ENCODE data around the gene SUMO1. TPM values are rescaled to one million over a fixed set of nuclear protein-coding genes. Genes with fewer than 3 reads are reported as not detected.
"Not testable (repeated sequence)": the region's sequence is repeated elsewhere in the genome, so short reads cannot be mapped to it uniquely, and the experiment has no call there.

The SUMO1 gene
- total RNA-seq, result 100 to 1,000 TPM; 132 to 164 TPM

DNA sequence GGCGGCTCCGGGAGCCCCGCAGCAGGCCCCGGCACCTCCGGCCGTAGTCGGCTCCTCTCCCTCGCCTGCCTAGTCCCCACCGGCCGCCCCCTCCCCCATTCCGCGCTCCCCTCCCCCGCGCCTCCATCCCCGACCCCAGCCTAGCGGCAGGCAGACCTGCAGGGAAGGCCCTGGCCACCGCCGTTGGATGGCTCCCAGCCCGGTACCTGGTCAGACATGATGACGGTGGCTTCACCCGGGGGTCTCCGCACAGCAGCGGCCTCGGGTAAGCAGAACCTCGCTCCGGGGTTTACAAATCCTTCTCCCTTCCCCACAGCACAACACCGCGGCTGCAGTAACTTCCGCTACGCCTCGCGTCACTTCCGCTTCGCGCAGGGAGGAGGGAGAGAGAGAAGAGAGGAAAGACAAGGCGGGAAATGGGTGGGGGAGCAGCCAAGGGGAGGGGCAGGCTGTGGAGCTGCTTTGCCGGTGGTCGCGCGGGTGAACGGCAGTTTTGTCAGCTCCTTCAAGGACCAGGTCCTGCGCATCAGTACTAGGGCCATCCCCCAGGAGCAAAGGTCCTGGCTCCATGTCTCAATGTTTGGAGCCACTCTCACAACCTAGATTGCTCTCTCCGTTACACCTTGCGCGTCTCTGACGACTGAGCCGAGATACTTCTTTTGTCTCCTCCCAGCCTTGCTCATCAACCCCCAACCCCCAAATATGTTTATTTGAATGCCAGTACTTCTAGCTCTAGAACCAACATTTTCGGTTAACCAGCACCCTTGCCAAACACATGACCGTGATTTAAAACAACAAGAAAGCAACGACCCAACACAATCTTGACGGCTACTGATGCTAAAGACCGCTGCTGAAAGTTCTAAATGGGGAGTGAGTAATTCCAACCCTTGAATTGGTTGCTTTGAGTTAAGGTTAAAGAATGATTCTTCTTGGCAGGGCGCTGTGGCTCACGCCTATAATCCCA, at the start of gene SUMO1:
Gene SUMO1 (minus strand): TSS at position 364 of the 964 bp plus-strand sequence. CDS start 146 bp downstream, at position 218.
- Mint-ChIP-seq H3K9me3 (ENCODE audit: low read depth) (no peaks in the 10 kb centered on the region), H3K4me1 (peaks cover 28% of the 10 kb centered on the region), H3K4me3 (peak within 1 kb of the TSS; percentile 98), H3K27ac (peak within 1 kb of the TSS; percentile 97), H3K36me3 (ENCODE audit: low read depth) (peaks cover 8% of the 10 kb centered on the region), H3K27me3 (no peaks in the 10 kb centered on the region)
- ATAC-seq (peak; percentile 93), DNase-seq (peak; percentile 95)
- ChIA-PET POLR2A (interaction anchor here (0.9 to 2.5 kb wide), 4 partner anchors 26 to 30 kb away, joined by 3 to 8 read pairs (median 4); no protein-coding TSS in a partner anchor), CTCF (interaction anchor here (0.9 to 1.0 kb wide), 3 partner anchors 9 to 34 kb away, joined by 3 to 4 read pairs (median 3); no protein-coding TSS in a partner anchor)
- intact Hi-C loops (cut with DNase I, micrococcal nuclease), result loop anchor here (1.0 to 5.0 kb wide), 7 partner anchors 27 to 776 kb away; partner anchors contain the start of genes NOP58 (in 2 of the 2), BMPR2 (in 1 of the 2), ICA1L (in 1 of the 2) and NBEAL1 (in 1 of the 2)

DNA sequence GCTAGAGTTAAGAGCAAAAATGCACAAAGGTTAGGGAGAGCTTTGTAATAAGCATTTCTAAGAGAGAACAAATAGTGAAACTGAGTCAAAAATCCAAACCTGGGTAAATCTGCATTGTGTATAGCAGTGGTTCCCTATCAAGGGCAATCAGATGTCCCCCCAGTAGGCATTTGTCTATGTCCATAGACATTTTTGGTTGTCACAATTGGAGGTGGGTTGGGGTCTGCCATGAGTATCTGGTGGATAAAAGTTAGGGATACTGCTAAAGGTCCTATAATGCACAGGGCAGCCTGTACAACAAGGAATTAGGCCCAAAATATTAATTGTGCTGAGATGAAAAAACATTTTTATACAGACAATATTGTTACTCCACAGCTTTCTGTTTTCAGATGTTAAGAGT, 48.2 kb upstream of the SUMO1 start:
- DNase-seq, result no peak
- Mint-ChIP-seq H3K4me1 (peaks cover 3% of the 10 kb centered on the region), H3K4me3 (no peak overlapping the region), H3K27me3 (no peaks in the 10 kb centered on the region), H3K9me3 (ENCODE audit: low read depth) (no peaks in the 10 kb centered on the region), H3K36me3 (ENCODE audit: low read depth) (peaks cover 69% of the 10 kb centered on the region), H3K27ac (no peak overlapping the region)
- CTCF ChIA-PET, result interaction anchor here (0.5 to 2.4 kb wide), 4 partner anchors 9 to 358 kb away, joined by 3 to 11 read pairs (median 4); no protein-coding TSS in a partner anchor
- intact Hi-C loops (cut with DNase I, micrococcal nuclease), result no loop called here
- ATAC-seq, result no peak
- POLR2A ChIA-PET, result interaction anchor here (1.1 to 1.4 kb wide), 2 partner anchors 8 to 13 kb away, joined by 3 read pairs; no protein-coding TSS in a partner anchor

DNA sequence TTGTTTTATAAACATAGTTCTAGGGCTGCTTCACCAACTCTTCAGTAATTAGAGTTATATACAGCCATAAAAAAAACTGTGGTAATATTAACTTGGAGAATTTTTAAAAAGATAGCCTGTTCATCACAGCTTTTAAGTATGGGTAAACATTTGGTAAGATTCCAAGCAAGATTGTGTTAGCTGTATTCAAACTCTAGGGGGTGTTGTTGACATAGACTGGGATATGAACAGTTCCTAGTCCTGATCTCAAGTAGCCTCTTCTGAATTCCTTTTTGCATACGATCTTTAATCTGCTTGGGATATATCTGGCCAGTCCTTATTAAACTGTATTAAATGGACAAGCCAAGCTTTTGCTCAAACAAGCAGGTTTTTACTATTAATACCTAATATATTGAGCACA, 40.5 kb upstream of the SUMO1 start:
- peak overlapping the region; percentile 84 for H3K27ac Mint-ChIP-seq

DNA sequence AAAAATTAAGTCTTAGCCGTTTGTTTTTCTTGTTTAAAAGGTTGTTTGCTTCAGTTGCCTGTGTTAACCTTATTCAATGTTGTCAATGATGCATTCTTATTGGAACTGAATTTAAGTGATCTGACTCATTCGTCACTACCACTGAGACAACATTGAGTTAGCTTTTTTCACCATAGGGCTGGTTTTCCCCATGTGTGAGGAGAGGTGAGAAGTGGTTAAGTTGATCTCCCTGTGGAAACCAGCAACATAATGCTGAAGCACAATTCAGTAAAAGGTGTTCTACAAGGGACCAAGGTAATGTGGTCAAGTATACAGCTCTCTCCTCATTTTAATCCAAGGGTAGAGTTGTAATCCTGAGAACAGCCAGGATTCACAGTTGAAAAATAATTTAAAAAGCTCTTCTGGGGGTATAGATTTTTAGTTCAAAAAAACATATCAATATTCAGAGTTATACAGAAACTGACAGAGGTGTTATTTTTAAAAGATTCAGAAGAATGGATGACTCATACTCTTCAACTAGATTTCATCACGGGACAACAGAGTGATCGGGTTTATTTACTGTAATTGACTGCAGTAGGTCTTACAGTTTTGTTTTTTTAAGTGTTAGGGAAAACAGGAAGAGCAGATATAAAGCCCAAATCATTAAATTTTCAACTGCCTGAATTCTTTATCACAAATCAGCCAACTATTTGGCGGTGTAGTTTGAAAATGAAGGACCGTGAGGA, 39.8 kb upstream of the SUMO1 start:
- DNase-seq, result peak; percentile 44
- Mint-ChIP-seq H3K4me1 (peaks cover 52% of the 10 kb centered on the region), H3K27me3 (no peaks in the 10 kb centered on the region), H3K4me3 (peak overlapping the region; percentile 24), H3K27ac (peak overlapping the region; percentile 84), H3K36me3 (ENCODE audit: low read depth) (peaks cover 63% of the 10 kb centered on the region), H3K9me3 (ENCODE audit: low read depth) (no peaks in the 10 kb centered on the region)
- ATAC-seq, result peak; percentile 77
- intact Hi-C loops (cut with DNase I, micrococcal nuclease), result loop anchor here (1.0 to 10.0 kb wide), 8 partner anchors 13 to 1657 kb away; partner anchors contain the start of genes SUMO1 (in 2 of the 2), CTLA4 (in 1 of the 2), FAM117B (in 1 of the 2) and ICOS (in 1 of the 2)
- POLR2A ChIA-PET, result interaction anchor here (0.5 to 5.1 kb wide), 8 partner anchors 10 to 49 kb away, joined by 3 to 80 read pairs (median 6); partner anchors contain the start of gene NOP58
- CTCF ChIA-PET, result interaction anchor here (0.5 to 2.5 kb wide), 7 partner anchors 8 to 1447 kb away, joined by 3 to 18 read pairs (median 4); no protein-coding TSS in a partner anchor

More for the DNA sequence above, 40.5 kb upstream of the SUMO1 start:
- Mint-ChIP-seq H3K4me1 (peaks cover 46% of the 10 kb centered on the region), H3K9me3 (ENCODE audit: low read depth) (no peaks in the 10 kb centered on the region), H3K36me3 (ENCODE audit: low read depth) (peaks cover 64% of the 10 kb centered on the region), H3K4me3 (no peak overlapping the region), H3K27me3 (no peaks in the 10 kb centered on the region)
- intact Hi-C loops (cut with DNase I, micrococcal nuclease), result loop anchor here (1.0 to 10.0 kb wide), 8 partner anchors 14 to 1656 kb away; partner anchors contain the start of genes SUMO1 (in 2 of the 2), CTLA4 (in 1 of the 2), FAM117B (in 1 of the 2) and ICOS (in 1 of the 2)
- ATAC-seq (no peak), DNase-seq (no peak)
- POLR2A ChIA-PET, result interaction anchor here (0.7 to 5.1 kb wide), 2 partner anchors 11 to 253 kb away, joined by 4 to 80 read pairs; partner anchors contain the start of gene NOP58
- CTCF ChIA-PET, result interaction anchor here (0.8 to 2.5 kb wide), 6 partner anchors 9 to 32 kb away, joined by 3 to 18 read pairs (median 4); no protein-coding TSS in a partner anchor

DNA sequence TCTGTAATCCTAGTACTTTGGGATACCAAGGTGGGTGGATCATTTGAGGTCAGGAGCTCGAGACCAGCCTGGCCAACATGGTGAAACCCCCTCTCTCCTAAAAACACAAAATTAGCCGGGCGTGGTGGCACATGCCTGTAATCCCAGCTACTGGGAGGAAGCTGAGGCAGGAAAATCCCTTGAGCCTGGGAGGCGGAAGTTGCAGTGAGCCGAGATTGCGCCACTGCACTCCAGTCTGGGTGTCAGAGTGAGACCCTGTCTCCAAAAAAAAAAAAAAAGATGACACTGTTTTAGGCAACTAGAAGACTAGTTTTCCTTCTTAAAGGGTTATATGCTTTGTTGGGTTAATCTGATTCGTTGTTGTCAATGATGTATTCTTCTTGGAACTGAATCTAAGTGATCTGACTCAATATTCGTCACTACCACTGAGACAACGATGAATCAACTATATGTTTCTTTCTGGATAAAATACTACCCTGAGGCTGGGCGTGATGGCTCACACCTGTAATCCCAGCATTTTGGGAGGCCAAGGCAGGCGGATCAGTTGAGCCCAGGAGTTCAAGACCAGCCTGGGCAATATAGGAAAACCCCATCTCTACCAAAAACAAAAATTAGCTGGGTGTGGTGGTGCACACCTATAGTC, 37.8 kb upstream of the SUMO1 start:
- Mint-ChIP-seq H3K27ac (peak overlapping the region; percentile 84), H3K4me3 (peak overlapping the region; percentile 48), H3K36me3 (ENCODE audit: low read depth) (peaks cover 59% of the 10 kb centered on the region), H3K4me1 (peaks cover 64% of the 10 kb centered on the region)
- DNase-seq (peak; percentile 61), ATAC-seq (peak; percentile 78)
- CTCF ChIA-PET; H3K9me3 Mint-ChIP-seq (ENCODE audit: low read depth); H3K27me3 Mint-ChIP-seq: not testable (repeated sequence)
- intact Hi-C loops (cut with DNase I, micrococcal nuclease), result loop anchor here (1.0 to 10.0 kb wide), 6 partner anchors 9 to 1659 kb away; partner anchors contain the start of genes SUMO1 (in 2 of the 2), CTLA4 (in 1 of the 2), FAM117B (in 1 of the 2) and ICOS (in 1 of the 2)
- POLR2A ChIA-PET, result interaction anchor here (0.9 to 5.1 kb wide), 3 partner anchors 9 to 31 kb away, joined by 3 to 80 read pairs (median 9); partner anchors contain the start of gene NOP58

DNA sequence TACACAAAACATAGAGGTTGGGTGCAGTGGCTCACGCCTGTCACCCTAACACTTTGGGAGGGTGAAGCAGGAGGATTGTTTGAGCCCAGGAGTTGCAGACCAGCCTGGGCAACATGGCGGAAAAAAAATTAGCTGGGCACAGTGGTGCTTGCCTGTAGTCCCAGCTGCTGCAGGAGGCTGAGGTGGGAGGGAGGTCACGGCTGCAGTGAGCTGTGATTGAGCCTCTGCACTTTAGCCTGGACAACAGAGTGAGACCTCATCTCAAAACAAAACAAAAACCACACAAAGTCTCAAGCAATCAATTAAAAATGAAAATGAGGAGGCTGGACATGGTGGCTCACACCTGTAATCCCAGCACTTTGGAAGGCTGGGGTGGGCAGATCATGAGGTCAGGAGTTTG, 32.1 kb upstream of the SUMO1 start:
- H3K27me3 Mint-ChIP-seq, result no peaks in the 10 kb centered on the region
- peaks cover 46% of the 10 kb centered on the region for H3K4me1 Mint-ChIP-seq
- peaks cover 40% of the 10 kb centered on the region for H3K36me3 Mint-ChIP-seq (ENCODE audit: low read depth)
- ATAC-seq (no peak), DNase-seq (no peak)
- H3K9me3 Mint-ChIP-seq (ENCODE audit: low read depth), result no peaks in the 10 kb centered on the region
- intact Hi-C loops (cut with DNase I, micrococcal nuclease), result loop anchor here (10.0 kb wide), 3 partner anchors 364 to 1664 kb away; partner anchors contain the start of genes CTLA4 (in 1 of the 2), FAM117B (in 1 of the 2) and ICOS (in 1 of the 2)
- ChIA-PET CTCF (no interaction called here), POLR2A (interaction anchor here (0.7 to 6.7 kb wide), 4 partner anchors 7 to 105 kb away, joined by 3 to 80 read pairs (median 5); no protein-coding TSS in a partner anchor)
- peak overlapping the region; percentile 80 for H3K27ac Mint-ChIP-seq
- no peak overlapping the region for H3K4me3 Mint-ChIP-seq

DNA sequence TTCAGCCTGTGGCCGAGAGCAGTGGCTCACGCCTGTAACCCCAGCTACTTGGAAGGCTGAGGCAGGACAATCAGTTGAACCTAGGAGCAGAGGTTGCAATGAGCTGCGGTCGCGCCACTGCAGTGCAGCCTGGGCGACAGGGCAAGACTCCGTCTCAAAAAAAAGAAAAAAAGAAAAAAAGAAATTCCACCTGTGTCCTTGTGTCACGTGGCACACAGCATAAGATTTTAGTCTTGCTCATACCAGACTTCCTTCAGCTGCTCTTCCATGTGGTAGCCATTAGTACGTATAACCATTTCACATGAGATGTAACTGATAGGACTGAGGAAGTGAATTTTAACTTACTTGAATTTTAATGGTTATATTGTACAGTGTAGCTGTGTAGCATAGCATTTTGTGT, 31.2 kb upstream of the SUMO1 start:
- ATAC-seq, result peak; percentile 5
- peaks cover 40% of the 10 kb centered on the region for H3K4me1 Mint-ChIP-seq
- CTCF ChIA-PET, result no interaction called here
- H3K27me3 Mint-ChIP-seq, result no peaks in the 10 kb centered on the region
- no peak overlapping the region for H3K4me3 Mint-ChIP-seq
- peak overlapping the region; percentile 80 for H3K27ac Mint-ChIP-seq
- H3K9me3 Mint-ChIP-seq (ENCODE audit: low read depth), result no peaks in the 10 kb centered on the region
- H3K36me3 Mint-ChIP-seq (ENCODE audit: low read depth), result peaks cover 36% of the 10 kb centered on the region
- POLR2A ChIA-PET, result interaction anchor here (0.6 to 6.7 kb wide), 3 partner anchors 8 to 368 kb away, joined by 10 to 80 read pairs (median 12); no protein-coding TSS in a partner anchor
- peak; percentile 43 for DNase-seq
- intact Hi-C loops (cut with DNase I, micrococcal nuclease), result loop anchor here (2.0 to 10.0 kb wide), 7 partner anchors 365 to 1457 kb away; partner anchors contain the start of genes CASP8 (in 2 of the 2), BZW1 (in 1 of the 2), CLK1 (in 1 of the 2) and FAM117B (in 1 of the 2)

DNA sequence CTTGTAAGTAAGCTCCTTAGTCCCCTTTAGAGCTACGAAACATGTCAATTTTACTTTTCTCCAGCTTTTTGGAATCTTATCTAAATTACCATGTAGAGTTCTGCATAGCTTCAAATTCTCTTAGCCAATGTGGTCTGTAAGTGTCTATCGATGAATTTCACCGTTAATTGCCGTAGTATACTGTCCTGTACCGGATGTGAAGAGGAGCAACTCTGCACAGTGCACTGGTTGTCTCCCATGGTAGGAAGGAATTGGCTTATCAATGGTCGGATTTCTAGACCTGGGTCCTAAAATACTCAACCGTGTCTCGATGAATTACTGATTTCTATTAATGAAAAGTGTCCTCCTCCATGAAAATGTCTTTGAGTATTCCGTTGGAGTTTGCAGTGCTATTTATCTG, 29.1 kb upstream of the SUMO1 start:
- CTCF ChIA-PET, result interaction anchor here (2.7 kb wide), 1 partner anchor 11 kb away, joined by 18 read pairs; no protein-coding TSS in a partner anchor
- H3K27me3 Mint-ChIP-seq, result no peaks in the 10 kb centered on the region
- H3K27ac Mint-ChIP-seq, result no peak overlapping the region

DNA sequence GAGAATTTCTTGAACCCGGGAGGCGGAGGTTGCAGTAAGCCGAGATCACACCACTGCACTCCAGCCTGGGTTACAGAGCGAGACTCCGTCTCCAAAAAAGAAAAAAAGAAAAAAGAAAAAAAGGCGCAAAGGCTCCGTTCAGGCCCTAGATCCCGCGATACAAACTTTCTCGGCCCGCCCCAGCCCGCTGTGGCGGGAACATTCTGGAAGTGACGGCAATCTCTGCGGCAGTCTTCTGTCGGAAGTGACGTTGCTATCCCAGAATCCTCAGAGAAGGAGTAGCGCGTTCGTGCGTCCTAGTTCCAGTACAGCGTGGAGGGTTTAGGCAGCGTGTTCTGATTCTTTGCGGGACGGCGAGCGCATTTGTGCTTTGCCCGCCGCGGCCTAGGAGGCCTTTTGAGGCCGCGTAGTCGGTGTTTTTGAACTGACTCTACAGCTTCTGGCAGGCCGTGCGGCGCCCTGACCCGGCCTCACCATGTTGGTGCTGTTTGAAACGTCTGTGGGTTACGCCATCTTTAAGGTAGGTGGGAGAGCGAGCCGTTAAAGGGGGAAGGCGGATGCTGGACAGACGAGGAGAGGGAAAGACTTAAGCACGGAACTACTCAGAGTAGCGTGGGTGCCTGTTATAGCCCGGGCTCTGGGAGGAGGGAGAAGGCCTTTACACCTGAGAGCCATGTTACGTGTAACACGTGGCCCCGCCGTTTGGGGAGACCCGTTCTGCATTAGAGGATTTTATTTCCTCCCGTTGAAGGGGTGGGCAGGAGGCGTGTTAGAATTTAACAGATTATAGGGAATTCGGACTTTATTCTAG, 27.3 kb upstream of the SUMO1 start, which contains the start of gene NOP58:
Gene NOP58 (plus strand): TSS at position 297 of the 811 bp plus-strand sequence. CDS start 179 bp downstream, at position 476.
- peaks cover 21% of the 10 kb centered on the region for H3K36me3 Mint-ChIP-seq (ENCODE audit: low read depth)
- no peaks in the 10 kb centered on the region for H3K9me3 Mint-ChIP-seq (ENCODE audit: low read depth)
- intact Hi-C loops (cut with DNase I, micrococcal nuclease), result loop anchor here (1.0 to 10.0 kb wide), 14 partner anchors 13 to 1453 kb away; partner anchors contain the start of genes BMPR2 (in 2 of the 2), CASP8 (in 2 of the 2), SUMO1 (in 2 of the 2) and BZW1 (in 1 of the 2)
- POLR2A ChIA-PET, result interaction anchor here (0.8 to 6.7 kb wide), 4 partner anchors 12 to 1269 kb away, joined by 3 to 80 read pairs (median 6); partner anchors contain the start of gene SUMO1
- H3K27me3 Mint-ChIP-seq, result no peaks in the 10 kb centered on the region
- ATAC-seq, result peak; percentile 84
- DNase-seq, result peak; percentile 95
- no peak within 1 kb of the TSS for H3K4me3 Mint-ChIP-seq
- H3K27ac Mint-ChIP-seq, result peak within 1 kb of the TSS; percentile 78
- CTCF ChIA-PET, result no interaction called here
- peaks cover 15% of the 10 kb centered on the region for H3K4me1 Mint-ChIP-seq

More for the DNA sequence above, 29.1 kb upstream of the SUMO1 start:
- Mint-ChIP-seq H3K36me3 (ENCODE audit: low read depth) (peaks cover 32% of the 10 kb centered on the region), H3K4me3 (no peak overlapping the region), H3K9me3 (ENCODE audit: low read depth) (no peaks in the 10 kb centered on the region), H3K4me1 (peaks cover 28% of the 10 kb centered on the region)
- POLR2A ChIA-PET, result interaction anchor here (0.8 to 6.7 kb wide), 6 partner anchors 10 to 487 kb away, joined by 3 to 80 read pairs (median 4); partner anchors contain the start of genes ALS2 and SUMO1
- intact Hi-C loops (cut with DNase I, micrococcal nuclease), result loop anchor here (1.0 to 10.0 kb wide), 8 partner anchors 9 to 1455 kb away; partner anchors contain the start of genes CASP8 (in 2 of the 2), BZW1 (in 1 of the 2), CLK1 (in 1 of the 2) and CYP20A1 (in 1 of the 2)
- no peak for DNase-seq
- no peak for ATAC-seq

Measured in activated CD4-positive, alpha-beta T cell treated with anti-CD3 and anti-CD28 coated beads for 36 hours (primary cell).